KG1 (cell line): ENCODE results near the gene APCDD1.

Source experiments
- DNase-seq: peaks from one replicate; lab custom pipeline; 2025; lab: John Stamatoyannopoulos, UW

APCDD1 gene

DNA sequence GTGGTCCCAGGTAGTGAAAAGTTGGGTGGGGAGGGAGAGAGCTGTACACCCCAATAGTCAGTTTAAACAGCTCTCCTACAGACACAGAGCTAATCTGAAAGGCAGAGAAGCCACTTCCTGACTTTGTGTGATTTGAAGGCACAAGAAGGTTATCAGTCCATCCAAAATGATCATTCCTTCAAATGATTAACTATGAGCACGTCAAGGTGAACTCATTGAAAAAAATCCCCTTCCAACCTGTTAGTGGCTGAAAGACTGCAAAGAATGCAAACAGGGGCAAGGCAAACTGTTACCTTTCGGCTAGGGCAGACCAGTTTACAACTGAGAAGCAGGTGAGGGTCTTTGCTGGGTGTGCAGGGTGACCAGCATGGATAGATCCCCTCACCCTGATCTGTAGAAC lies 22.8 kb upstream of the APCDD1 start:
- no peak for DNase-seq

- no peak for DNase-seq
Observed at GRCh38 chr18:10432781-10433180, 21.7 kb upstream of the APCDD1 start.

GRCh38 chr18:10436160-10436559 lies 18.3 kb upstream of the APCDD1 start:
- no peak for DNase-seq

- no peak for DNase-seq
Observed at GRCh38 chr18:10437837-10438236, 16.6 kb upstream of the APCDD1 start.

DNA sequence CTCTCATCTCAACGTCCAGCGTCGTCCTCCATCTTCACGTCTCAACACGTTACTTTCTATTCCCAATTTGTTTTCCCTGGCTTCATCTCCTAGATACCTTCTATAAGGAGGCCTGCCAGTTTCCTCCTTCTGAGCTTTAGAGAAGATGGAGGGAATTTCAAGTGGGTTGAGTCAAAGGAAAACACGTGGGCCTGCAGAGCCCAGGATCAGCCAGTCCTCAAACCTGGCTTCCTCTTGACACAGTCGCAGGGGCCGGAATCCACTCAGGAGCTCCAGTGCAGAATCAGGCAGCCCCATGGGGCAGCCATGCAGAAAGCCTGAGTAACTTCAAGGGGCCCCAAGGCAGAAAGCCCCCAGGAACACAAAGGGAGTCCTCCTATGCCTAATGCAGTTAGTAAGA lies 14.5 kb upstream of the APCDD1 start:
- DNase-seq, result no peak

DNA sequence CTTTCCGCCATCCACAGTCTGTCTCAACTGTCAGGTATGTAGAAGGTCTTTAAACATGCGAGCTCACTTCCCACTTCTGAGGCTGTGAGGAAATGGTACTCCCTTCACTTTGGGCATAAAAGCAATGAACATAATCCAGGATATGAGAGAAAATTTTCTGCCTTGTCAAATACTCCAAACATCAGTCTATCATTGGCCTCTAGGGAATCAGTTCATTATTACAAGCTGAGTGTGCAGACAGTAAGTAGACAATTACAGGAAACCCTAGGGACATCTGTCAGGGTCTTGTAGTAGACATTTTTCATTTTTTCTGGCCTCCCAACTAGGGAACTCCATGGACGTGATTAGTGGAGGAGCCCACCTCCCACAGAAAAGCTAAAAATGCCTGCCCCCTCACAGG lies 13.6 kb upstream of the APCDD1 start:
- no peak for DNase-seq

DNA sequence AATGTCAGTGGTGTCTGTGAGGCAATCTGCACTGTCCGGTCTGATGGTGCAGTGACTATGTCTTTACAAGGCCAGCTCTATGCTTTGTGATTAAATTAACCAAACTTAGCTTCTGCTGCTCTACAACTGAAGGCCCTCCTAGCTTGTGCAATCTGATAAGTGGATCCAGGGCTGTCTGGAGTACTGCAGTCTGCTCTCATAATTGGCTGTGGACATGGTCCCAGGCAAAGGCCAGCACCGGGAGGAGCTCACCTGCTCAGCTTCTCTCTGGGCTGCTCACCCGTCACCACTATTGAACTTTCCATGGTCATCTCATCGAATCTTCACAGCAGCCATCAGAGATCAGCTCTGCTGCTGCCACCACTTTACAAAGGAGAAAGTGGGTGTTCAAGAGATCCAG lies 13.0 kb upstream of the APCDD1 start:
- no peak for DNase-seq

DNA sequence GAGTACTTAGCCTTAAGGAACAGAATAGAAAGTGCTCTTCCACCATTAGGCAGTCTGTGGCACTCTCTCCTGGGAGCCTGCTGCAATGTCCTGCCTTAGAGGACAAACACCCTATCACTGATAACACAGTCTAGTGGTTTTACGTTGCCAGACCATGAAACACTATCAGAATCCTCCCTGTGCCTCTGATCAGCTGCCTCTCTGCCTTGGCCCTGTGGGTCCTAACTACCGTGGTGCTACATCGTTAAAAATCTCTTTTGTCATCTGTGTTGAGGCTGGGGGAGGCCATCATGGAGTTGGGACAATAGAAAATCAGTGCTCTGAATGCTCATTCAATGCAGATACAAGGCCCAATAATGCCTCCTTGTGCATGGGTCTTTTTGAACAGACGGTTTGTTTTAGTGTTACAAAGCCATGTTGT lies 11.9 kb upstream of the APCDD1 start:
- DNase-seq, result no peak

DNA sequence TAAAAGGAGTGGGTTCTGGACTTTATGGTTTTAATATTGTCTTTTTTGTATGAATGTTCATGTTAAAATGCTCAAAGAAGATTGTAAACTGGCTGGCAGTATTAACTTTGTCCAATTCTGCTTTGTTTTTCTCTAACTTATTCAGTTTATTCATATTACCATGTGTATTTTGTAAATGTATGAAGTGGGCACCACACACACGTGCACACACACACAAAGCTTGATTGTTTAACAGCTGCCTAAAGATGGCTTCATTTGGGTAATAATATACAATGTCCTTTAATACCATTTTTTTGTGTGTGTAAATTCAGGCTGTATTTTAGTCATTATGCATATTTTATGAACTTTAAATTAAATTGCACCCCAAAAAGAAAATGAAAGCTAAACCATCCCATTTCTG lies 11.4 kb upstream of the APCDD1 start:
- DNase-seq, result no peak

GRCh38 chr18:10444314-10445006 lies 10.0 kb upstream of the APCDD1 start:
- DNase-seq, result no peak

- DNase-seq, result no peak
Observed at GRCh38 chr18:10449396-10449795, 5.0 kb upstream of the APCDD1 start.

GRCh38 chr18:10450986-10451385 lies 3.4 kb upstream of the APCDD1 start:
- DNase-seq, result no peak

- DNase-seq, result no peak
Observed at GRCh38 chr18:10453261-10453805, 1.1 kb upstream of the APCDD1 start.

DNA sequence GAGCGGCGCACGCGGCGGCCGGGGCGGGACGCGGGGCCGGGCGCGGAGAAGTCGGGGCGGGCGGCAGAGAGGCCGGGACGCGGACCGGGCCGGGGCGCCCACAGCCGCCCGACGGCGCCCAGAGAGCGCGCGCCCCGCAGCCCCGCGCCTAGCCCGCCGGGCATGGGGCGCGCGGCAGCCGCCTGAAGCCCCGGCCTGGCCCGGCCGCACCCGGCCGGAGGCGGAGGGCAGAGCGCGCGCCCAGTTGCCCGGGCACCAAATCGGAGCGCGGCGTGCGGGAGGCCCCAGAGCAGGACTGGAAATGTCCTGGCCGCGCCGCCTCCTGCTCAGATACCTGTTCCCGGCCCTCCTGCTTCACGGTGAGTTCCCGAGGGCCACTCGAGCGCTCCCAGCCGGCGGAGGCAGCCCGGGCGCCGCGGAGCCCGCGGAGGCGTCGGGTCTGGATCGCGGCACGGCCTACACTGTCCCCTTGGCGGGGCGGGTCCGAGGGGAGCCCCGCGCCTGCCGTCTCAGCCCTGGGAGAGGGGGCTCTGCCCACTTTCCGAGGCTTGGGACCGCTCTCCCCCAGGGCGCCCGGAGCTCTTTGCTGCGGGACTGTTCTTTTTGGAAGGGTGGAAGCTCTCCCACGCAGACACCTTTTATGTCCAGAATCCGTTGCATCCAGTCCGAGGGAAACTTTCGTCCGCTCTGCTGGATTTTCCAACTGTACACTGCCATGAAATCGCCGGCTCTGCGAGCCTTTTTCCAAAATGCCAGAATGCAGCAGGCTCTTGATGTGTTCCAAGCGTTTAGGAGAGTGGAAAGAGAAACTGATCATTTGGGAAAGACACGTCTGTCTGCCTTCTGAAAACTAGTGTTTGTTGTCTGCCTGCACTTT lies 484 bp downstream of the APCDD1 start:
- no peak for DNase-seq

DNA sequence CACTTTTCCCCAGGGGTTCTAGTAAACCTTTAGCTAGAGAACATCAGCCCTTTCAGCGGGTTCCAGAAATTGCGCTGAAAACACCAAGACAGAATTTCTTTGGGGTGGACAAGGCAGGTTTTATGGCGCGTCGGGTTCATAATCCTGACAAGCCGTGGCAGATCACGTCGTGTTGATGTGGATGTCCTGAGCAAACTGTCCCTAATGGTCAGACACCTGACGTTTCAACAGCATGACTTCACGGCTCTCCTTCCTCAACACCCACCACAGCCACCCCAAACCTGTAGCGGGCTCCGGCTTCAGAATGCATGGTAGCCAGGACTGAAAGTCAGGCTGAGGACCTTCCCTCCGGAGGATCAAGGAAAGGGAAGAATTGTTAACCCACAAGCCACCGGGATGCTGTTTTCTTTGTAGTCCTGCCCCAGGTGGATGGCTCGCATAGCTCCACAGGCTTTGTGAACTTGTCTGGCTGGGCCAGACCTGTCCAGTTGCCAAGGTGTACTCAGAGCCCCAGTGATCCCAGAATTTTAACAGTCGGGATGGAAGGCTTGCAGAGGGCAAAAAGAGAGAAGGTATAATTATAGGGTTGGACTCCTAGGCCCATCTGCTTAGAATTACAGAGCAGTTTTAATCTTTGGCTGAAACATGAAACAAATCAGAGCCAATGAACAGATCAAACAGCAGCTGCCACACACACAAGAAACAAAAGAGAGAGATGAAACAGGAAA lies 1.5 kb downstream of the APCDD1 start:
- no peak for DNase-seq

- no peak for DNase-seq
Observed at GRCh38 chr18:10456718-10457117, 2.3 kb downstream of the APCDD1 start.

- no peak for DNase-seq
Observed at GRCh38 chr18:10457128-10457527, 2.7 kb downstream of the APCDD1 start.

GRCh38 chr18:10457767-10458166 lies 3.3 kb downstream of the APCDD1 start:
- no peak for DNase-seq

- DNase-seq, result no peak
Observed at GRCh38 chr18:10458691-10459090, 4.3 kb downstream of the APCDD1 start.

GRCh38 chr18:10459587-10459986 lies 5.2 kb downstream of the APCDD1 start:
- DNase-seq, result no peak

- DNase-seq, result no peak
Observed at GRCh38 chr18:10460414-10461018, 6.1 kb downstream of the APCDD1 start.

DNA sequence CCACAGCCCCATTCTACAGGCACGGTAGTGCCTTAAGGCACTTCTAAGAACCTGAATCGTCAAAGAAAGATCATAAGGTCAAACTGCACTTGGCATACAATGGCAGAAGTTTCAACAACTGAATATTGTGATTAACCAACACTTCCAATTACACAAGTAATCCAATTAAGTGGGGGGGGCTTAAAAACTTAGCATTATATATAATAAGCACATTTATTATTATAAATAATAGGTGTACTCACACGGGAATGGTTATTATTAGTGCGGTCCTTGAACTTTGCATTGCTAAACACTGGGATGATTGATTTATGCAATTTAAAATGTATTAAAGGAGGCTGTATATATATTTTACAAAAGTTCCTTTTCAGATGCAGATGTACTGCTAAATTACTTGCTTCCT lies 7.6 kb downstream of the APCDD1 start:
- DNase-seq, result no peak
